Esophagus muscularis mucosa (tissue), 4 donors: ENCODE data around the gene LPAR2.

Experiments
- EP300 ChIP-seq: sonication (generic); formaldehyde crosslinking; IDR thresholded peaks from one replicate; pipeline ENCODE4 v1.6.1; 2017; ENCODE audit warnings: antibody characterized with exemption
- POLR2A ChIP-seq: fragments of 450-650 bp; IDR thresholded peaks from one replicate; pipeline ENCODE4 v1.6.1; 2017; ENCODE audit warnings: antibody characterized with exemption, moderate library complexity, mild to moderate bottlenecking, low read depth
- POLR2AphosphoS5 ChIP-seq, 2 donors: sonication (generic); formaldehyde crosslinking; IDR thresholded peaks; one replicate each; pipeline ENCODE4 v1.6.1; 2017; ENCODE audit warnings: antibody characterized with exemption in 2 of 2
- TF ChIP-seq, protein P1 (sequence below), 3 experiments: fragments of 200-600 bp in 2 of 3; fragments of 450-650 bp in 1 of 3; sonication (generic) in 2 of 3; IDR thresholded peaks; one replicate each; pipeline ENCODE4 v1.5.1; 2017 to 2019; ENCODE audit warnings: antibody characterized with exemption in 3 of 3, mild to moderate bottlenecking in 2 of 3, moderate library complexity in 1 of 3

DNA sequence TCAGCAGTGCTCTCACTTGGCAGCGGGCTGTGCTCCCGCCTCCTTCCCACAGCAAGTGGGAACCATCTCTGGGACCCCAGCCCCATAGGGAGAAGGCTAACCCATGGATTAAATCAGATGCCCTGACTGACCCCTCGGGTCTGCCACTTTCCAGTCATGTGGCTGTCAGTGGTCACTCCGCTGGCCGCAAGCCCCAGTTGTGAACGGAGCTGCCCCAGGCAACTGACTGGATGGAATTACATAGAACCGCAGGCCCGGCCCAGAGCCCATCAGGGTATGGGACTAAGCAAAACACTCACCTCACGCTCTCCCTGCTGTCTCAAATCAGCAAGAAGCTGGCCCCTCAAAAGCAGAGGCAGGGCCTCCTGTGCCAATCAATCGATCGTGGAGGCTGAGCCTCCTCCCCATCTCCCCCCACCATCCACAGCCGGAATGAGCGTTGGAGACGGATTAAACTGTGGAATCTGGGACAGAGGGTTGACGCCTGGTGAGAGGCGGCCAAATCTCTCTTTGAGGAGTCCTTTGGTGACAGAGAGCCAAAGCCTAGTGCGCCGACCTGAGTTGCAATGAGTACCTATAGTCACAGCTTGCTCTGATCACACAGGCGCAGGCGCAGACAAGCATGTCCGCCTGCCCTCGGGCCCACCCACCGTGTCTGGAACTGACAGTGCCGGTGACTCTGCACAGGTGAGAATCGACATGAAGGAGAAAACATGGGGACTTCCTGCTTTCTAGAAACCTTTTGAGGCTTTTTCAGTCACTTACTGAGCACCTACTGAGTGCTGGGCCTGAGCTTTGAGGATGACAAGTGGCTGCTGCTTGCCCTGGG is 48.3 kb downstream of the LPAR2 start:
- TF ChIP-seq, protein P1, sequence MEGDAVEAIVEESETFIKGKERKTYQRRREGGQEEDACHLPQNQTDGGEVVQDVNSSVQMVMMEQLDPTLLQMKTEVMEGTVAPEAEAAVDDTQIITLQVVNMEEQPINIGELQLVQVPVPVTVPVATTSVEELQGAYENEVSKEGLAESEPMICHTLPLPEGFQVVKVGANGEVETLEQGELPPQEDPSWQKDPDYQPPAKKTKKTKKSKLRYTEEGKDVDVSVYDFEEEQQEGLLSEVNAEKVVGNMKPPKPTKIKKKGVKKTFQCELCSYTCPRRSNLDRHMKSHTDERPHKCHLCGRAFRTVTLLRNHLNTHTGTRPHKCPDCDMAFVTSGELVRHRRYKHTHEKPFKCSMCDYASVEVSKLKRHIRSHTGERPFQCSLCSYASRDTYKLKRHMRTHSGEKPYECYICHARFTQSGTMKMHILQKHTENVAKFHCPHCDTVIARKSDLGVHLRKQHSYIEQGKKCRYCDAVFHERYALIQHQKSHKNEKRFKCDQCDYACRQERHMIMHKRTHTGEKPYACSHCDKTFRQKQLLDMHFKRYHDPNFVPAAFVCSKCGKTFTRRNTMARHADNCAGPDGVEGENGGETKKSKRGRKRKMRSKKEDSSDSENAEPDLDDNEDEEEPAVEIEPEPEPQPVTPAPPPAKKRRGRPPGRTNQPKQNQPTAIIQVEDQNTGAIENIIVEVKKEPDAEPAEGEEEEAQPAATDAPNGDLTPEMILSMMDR (IDR thresholded peaks at IDR 0.05) = no peak
- TF ChIP-seq POLR2AphosphoS5 (IDR thresholded peaks at IDR 0.05) (no peak), POLR2A (no peak), EP300 (no peak)
